LNCaP clone FGC (cell line): ENCODE measurements around the gene COL23A1.

Experiments
- DNase-seq: peaks from one replicate; pipeline ENCODE4 v3.0.0-alpha.2; 2011; ENCODE audit warnings: low read depth
- H3K4me3 ChIP-seq: 2 replicates; pipeline ENCODE4 v1.5.1; 2011; ENCODE audit warnings: mild to moderate bottlenecking, low read depth, low read length, control low read depth
- CTCF ChIP-seq: IDR thresholded peaks from 2 replicates; pipeline ENCODE4 v1.5.1; 2012; ENCODE audit warnings: mild to moderate bottlenecking; ENCODE audit not compliant: control insufficient read depth, insufficient read depth; ENCODE audit errors: extremely low read depth

The COL23A1 gene

GRCh38 chr5:178337334-178337741 is 252.9 kb downstream of the COL23A1 start:
- TF ChIP-seq CTCF, result no peak
- H3K4me3 ChIP-seq, result no peak overlapping the region
- DNase-seq, result no peak

- DNase-seq, result no peak
- H3K4me3 ChIP-seq, result no peak overlapping the region
- no peak for TF ChIP-seq CTCF
Observed at GRCh38 chr5:178336889-178337288, 253.3 kb downstream of the COL23A1 start.

- no peak for TF ChIP-seq CTCF
- DNase-seq, result no peak
- H3K4me3 ChIP-seq, result no peak overlapping the region
Observed at GRCh38 chr5:178335302-178336030, 254.7 kb downstream of the COL23A1 start.

- DNase-seq, result no peak
Observed at GRCh38 chr5:178334861-178335260, 255.3 kb downstream of the COL23A1 start.

GRCh38 chr5:178333821-178334481 is 256.2 kb downstream of the COL23A1 start:
- DNase-seq, result no peak
- TF ChIP-seq CTCF, result no peak
- no peak overlapping the region for H3K4me3 ChIP-seq

More at GRCh38 chr5:178334861-178335260, 255.3 kb downstream of the COL23A1 start:
- H3K4me3 ChIP-seq, result no peak overlapping the region
- TF ChIP-seq CTCF, result no peak

- no peak for TF ChIP-seq CTCF
- H3K4me3 ChIP-seq, result no peak overlapping the region
- no peak for DNase-seq
Observed at GRCh38 chr5:178332210-178332641, 258.0 kb downstream of the COL23A1 start.
